Measurements from ENCODE around the gene RRP7A. TPM values are rescaled to one million over a fixed set of nuclear protein-coding genes. Genes with fewer than 3 reads are reported as not detected.
A peak's percentile ranks its signal among the peaks of the same experiment; 100 is the strongest.
"Not testable (repeated sequence)": the region's sequence is repeated elsewhere in the genome, so short reads cannot be mapped to it uniquely, and the experiment has no call there.

RRP7A gene
- total and polyA plus RNA-seq, 2 of the 13 experiments (the other 11 are each of a cell fraction or from before 2014, with no cell fraction given), result 15.3 to 41.6 TPM

DNA sequence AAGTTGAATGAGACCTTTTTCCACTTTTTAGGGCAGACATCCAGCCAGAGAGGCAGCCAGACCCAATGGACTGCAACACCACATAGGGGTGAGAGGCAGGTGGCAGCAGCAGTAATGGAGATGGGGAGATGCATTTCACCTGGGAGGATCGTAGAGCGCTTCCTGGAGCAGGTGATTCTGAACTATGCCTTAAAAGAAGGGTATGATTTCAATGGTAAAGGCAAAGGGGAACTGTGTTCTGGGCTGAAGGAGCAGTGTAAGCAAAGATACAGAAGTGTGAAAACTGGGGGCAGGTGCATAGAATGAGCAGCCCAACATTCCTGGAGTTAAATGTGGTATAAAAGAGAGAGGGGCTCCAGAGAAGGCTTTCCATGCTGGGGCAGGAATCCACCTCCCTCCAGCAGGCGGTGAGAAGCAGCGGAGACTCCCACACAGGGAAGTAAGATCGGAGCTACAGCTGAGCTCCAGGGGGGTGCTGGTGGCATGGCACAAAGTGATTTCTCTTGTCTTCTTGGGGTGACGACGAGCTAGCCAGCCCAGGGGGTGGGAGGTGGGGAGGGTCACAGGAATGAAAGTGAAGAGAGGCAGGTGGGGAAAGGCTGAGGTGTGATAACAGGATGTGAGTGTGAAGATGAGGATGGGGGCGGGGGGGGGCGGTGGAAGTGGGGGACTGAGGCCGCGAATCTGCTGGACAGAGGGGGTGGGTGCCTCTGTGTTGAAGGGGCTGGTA is 29.9 kb upstream of the RRP7A start (continued):
- no peak for TF ChIP-seq ZSCAN9 (CRISPR knock-in tag; IDR thresholded peaks at IDR 0.05; ENCODE audit: borderline replicate concordance)

DNA sequence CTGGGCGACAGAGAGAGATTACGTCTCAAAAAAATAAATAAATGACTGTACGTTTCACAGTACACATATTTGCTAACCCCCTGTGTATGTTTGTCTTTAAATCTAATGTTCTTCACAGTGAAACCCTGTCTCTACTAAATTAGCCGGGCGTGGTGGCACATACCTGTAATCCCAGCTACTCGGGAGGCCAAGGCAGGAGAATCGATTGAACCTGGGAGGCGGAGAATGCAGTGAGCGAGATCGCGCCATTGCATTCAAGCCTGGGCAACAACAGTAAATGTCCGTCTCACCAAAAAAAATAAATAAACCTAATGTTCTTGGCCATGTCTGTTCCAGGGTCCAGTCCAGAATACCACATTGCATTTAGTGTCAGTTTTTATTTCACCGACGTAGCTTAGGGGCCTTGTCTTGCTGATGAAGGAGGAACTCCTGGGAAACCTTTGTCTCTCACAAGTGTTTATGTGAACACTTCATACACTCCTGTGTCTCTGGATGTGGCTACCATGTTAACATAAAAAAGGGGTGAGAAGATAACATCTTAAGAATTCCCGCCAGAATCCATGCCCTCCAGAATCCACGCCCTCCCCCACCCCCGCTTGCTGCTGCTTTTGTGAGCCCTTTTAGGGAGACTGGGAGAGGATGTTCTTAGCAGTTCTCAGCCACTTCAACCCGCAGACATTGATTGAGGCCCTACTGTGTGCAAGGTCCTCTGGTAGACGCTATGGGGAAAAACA is 29.2 kb upstream of the RRP7A start:
- Histone ChIP-seq H3K4me2 (ENCODE audit: low read depth, low read length) (no peak overlapping the region; the same call in 1 of the 2 replicates), H3K4me1 (ENCODE audit: insufficient read depth, low read length) (peaks cover 59% of the 10 kb centered on the region), H2AFZ (ENCODE audit: low read length) (no peak overlapping the region), H3K4me3 (replicated peaks in 1 of 3; ENCODE audit: insufficient read depth in 1 of 3, low read depth in 2 of 3, low read length in 3 of 3) (no peak overlapping the region), H3K9ac (ENCODE audit: insufficient read depth, low read depth, low read length) (no peak overlapping the region), H3K36me3 (replicated peaks in 1 of 2; ENCODE audit: control insufficient read depth in 1 of 2, insufficient read depth in 2 of 2, low read length in 2 of 2) (no peaks in the 10 kb centered on the region), H3K27ac (ENCODE audit: extremely low read length, insufficient read depth, low read length) (no peak overlapping the region), H4K20me1 (ENCODE audit: insufficient read depth, low read length) (no peaks in the 10 kb centered on the region), H3K27me3 (ENCODE audit: control insufficient read depth in 1 of 2, insufficient read depth in 2 of 2, low read length in 2 of 2) (no peaks in the 10 kb centered on the region), H3K79me2 (ENCODE audit: insufficient read depth, low read length) (no peaks in the 10 kb centered on the region), H3K9me3 (ENCODE audit: low read length) (peaks cover 15% of the 10 kb centered on the region)
- TF ChIP-seq, protein P1, sequence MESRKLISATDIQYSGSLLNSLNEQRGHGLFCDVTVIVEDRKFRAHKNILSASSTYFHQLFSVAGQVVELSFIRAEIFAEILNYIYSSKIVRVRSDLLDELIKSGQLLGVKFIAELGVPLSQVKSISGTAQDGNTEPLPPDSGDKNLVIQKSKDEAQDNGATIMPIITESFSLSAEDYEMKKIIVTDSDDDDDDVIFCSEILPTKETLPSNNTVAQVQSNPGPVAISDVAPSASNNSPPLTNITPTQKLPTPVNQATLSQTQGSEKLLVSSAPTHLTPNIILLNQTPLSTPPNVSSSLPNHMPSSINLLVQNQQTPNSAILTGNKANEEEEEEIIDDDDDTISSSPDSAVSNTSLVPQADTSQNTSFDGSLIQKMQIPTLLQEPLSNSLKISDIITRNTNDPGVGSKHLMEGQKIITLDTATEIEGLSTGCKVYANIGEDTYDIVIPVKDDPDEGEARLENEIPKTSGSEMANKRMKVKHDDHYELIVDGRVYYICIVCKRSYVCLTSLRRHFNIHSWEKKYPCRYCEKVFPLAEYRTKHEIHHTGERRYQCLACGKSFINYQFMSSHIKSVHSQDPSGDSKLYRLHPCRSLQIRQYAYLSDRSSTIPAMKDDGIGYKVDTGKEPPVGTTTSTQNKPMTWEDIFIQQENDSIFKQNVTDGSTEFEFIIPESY (CRISPR knock-in tag; IDR thresholded peaks at IDR 0.05), result peak; percentile 62
- peak; percentile 79 for TF ChIP-seq ZNF460 (CRISPR knock-in tag; IDR thresholded peaks at IDR 0.05; ENCODE audit: borderline replicate concordance)
- TF ChIP-seq ZNF282 (IDR thresholded peaks at IDR 0.05; ENCODE audit: partially characterized antibody), result no peak
- no TSS peak for BruUV-seq (replicated peaks)
- ChIA-PET POLR2A (no interaction called here), CTCF (ENCODE audit: low intra/inter-chr PET ratio, low total read pairs) (no interaction called here)
- intact Hi-C loops (cut with micrococcal nuclease; ENCODE audit: unreplicated experiment), result no loop called here
- WGBS (ENCODE audit: low lambda C conversion rate), result 56% methylated on average over 19 of the region's 19 CpGs
- in situ Hi-C loops (cut with HindIII; ENCODE audit: extremely low pct_ligation_motif_present, low pct_unique_long_range_greater_than_20kb), result no loop called here
- no peak for FAIRE-seq
- DNase-seq (ENCODE audit: low spot score), result no peak
- ATAC-seq, result no peak

DNA sequence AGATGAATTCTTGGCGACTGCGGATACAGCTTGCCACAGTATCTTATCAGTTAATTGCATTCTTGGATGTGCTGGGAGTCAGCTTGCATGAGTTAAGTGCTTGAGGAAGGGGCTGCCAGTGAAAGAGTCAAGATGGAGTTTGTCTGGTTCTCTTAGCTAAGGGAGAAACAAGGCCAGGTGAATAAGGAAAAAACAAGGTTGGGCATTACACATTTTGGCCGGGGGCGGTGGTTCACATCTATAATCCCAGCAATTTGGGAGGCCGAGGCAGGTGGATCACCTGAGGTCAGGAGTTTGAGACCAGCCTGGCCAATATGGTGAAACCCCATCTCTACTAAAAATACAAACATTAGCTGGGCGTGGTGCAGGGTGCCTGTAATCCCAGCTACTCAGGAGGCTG is 28.5 kb upstream of the RRP7A start:
- 58% methylated on average over 5 of the region's 6 CpGs for WGBS (ENCODE audit: low lambda C conversion rate)
- POLR2A ChIA-PET; FAIRE-seq; H3K4me3 ChIP-seq (replicated peaks in 1 of 3; ENCODE audit: insufficient read depth in 1 of 3, low read depth in 2 of 3, low read length in 3 of 3); H3K27ac ChIP-seq (ENCODE audit: extremely low read length, insufficient read depth, low read length); H3K79me2 ChIP-seq (ENCODE audit: insufficient read depth, low read length); H3K27me3 ChIP-seq (ENCODE audit: control insufficient read depth in 1 of 2, insufficient read depth in 2 of 2, low read length in 2 of 2); H4K20me1 ChIP-seq (ENCODE audit: insufficient read depth, low read length); intact Hi-C loops (cut with micrococcal nuclease; ENCODE audit: unreplicated experiment); BruUV-seq (replicated peaks); DNase-seq (ENCODE audit: low spot score); ATAC-seq; CTCF ChIA-PET (ENCODE audit: low intra/inter-chr PET ratio, low total read pairs); H3K9ac ChIP-seq (ENCODE audit: insufficient read depth, low read depth, low read length); H3K36me3 ChIP-seq (replicated peaks in 1 of 2; ENCODE audit: control insufficient read depth in 1 of 2, insufficient read depth in 2 of 2, low read length in 2 of 2); in situ Hi-C loops (cut with HindIII; ENCODE audit: extremely low pct_ligation_motif_present, low pct_unique_long_range_greater_than_20kb); H2AFZ ChIP-seq (ENCODE audit: low read length); H3K4me2 ChIP-seq (ENCODE audit: low read depth, low read length): not testable (repeated sequence)
- Histone ChIP-seq H3K4me1 (ENCODE audit: insufficient read depth, low read length) (peaks cover 56% of the 10 kb centered on the region), H3K9me3 (ENCODE audit: low read length) (peaks cover 15% of the 10 kb centered on the region)
